CD4-positive, alpha-beta T cell treated with Interleukin-17A for 4 hours (primary cell): ENCODE results near the gene CYSLTR2.
"Not testable (repeated sequence)": the region's sequence is repeated elsewhere in the genome, so short reads cannot be mapped to it uniquely, and the experiment has no call there.

Experiments
- DNase-seq: peaks from one replicate; pipeline ENCODE4 v3.0.0-alpha.2; 2020; ENCODE audit warnings: mixed read lengths

Gene CYSLTR2

DNA sequence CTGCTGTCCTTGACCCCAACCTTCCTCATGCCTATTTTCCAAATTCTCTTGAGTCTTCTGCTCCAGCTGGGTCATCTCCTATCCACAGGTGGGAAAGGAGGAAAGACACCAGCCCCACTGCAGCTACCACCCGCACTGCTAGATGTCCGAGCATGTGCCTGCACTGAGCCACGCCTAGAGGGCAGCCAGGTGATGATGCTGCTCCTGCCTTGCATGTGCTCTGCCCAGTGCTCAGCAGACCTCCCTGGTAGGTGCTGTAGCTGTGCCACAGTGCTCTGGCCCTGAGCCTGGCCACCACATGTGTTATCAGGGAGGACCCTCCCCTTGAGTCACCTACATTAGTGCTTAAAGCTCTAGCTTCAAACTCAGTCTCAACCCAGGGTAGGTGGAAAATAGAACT, 6.9 kb upstream of the CYSLTR2 start:
- no peak for DNase-seq

DNA sequence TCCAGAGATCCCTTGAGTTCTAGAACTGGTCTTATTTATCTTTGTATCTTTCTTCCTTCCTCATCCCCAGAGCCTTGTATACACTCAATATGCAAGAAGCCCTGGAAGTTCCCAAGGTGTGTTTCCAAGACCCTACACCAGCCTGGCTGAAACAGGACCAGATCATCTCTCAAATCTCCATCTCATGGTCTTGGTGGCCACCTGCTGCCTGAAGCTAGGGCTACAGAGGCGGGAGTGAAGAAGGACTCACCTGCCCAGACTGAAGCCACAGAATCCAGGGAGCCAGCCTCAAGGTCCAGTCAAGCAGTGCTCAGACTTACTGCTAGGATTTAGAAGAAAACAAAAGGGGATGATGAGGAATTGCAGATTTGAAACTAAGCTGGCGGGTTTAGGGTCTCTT, 6.1 kb upstream of the CYSLTR2 start:
- no peak for DNase-seq

DNA sequence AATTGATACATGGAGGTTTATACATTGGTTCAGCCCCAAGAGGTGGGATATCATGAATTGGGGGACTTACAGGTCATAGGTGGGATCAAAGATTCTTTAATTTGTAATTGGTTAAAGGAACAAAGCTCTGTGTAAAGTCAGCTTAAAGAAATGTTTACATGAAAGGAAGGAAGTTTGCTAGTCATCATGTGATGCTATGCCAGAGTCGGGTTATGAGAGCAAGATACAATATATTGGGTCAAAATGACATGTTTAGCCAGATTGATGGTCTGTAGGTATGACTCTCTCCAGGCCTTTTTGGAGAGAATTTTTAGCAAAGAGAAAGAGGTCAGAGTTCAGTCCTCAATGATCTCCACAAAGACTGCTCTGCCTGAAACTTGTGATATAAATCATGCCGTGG, 5.3 kb upstream of the CYSLTR2 start:
- DNase-seq = no peak

GRCh38 chr13:48652851-48653471, 768 bp upstream of the CYSLTR2 start:
- DNase-seq = no peak

DNA sequence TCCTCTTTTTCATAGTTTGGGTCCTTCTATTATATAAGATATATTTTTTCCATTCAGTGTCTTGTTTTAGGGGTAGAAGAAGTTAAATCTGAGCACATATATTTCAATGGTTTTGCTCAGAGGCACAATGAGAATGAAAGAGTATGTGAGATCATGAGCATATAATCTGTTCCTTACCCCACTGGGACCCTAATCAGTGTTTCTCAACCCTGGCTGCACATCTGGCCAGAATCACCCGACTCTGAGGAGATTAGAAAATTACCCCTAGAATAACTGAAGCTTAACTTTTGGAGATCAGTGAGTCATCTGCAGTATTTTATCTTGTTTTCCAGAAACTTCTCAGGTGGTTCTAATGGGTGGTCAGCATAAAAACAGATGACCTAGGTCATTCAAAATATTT, 782 bp downstream of the CYSLTR2 start:
- DNase-seq = no peak

DNA sequence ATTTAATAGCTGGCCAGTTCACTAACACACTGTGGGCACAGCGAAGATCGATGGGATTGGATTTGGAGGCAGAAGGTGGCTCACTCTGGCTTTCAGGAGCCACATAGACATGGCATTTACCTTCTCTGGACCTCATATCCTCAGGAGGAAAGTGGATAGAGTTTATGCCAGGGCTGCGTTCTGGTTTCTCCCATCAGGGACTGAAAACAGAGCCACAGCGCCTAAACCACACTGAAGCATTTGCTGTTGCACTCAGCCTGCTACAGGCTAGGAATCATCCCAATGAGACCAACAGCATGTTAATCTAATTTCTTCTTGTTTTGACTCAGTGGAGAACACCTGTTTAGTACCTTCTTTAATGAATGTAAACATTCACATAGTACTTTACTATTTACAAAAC, 1.6 kb downstream of the CYSLTR2 start:
- DNase-seq = no peak

GRCh38 chr13:48656608-48657007, 2.9 kb downstream of the CYSLTR2 start:
- no peak for DNase-seq

- no peak for DNase-seq
These were observed 6.8 kb downstream of the CYSLTR2 start for GRCh38 chr13:48660361-48661076.

DNA sequence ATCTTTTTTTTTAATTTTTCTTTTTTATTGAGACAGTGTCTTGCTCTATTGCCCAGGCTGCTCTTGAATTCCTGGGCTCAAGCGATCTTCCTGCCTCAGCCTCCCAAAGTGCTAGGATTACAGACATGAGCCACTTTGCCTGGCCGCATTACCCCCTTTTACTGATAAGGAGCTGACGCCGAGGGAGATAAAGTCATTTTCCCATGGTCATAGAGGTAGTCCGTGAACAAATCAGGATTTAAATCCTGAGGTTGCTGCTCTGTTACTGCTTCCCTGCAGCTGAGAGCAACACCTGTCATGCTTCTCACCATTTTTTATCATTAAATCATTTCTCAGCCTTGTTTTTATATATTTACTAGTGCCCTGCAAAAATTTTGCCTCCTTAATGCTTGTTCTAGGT, 7.4 kb downstream of the CYSLTR2 start:
- DNase-seq = no peak

DNA sequence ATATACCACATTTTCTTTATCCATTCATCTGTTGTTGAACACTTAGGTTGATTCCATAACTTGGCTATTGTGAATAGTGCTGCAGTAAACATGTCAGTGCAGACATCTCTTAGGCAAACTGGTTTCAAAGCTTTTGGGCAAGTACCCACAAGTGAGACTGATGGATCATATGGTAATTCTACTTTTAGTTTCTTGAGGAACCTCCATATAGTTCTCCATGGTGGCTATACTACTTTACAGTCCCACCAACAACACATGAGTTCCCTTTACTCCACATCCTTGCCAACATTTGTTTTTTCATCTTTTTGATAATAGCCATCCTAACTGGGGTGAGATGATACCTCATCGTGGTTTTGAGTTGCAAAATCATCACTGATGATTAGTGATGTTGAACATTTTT, 8.5 kb downstream of the CYSLTR2 start:
- DNase-seq = no peak

- no peak for DNase-seq
These were observed 13.4 kb downstream of the CYSLTR2 start for GRCh38 chr13:48667136-48667535.

DNA sequence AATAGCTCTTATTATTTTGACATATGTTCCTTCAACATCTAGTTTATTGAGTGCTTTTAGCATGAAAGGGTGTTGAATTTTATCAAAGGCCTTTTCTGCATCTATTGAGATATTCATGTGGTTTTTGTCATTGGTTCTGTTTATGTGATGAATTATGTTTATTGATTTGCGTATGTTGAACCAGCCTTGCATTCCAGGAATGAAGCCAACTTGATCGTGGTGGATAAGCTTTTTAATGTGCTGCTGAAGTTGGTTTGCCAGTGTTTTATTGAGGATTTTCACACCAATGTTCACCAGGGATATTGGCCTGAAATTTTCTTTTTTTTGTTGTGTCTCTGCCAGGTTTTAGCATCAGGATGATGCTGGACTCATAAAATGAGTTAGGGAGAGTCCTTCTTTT, 17.7 kb downstream of the CYSLTR2 start:
- DNase-seq = not testable (repeated sequence)

DNA sequence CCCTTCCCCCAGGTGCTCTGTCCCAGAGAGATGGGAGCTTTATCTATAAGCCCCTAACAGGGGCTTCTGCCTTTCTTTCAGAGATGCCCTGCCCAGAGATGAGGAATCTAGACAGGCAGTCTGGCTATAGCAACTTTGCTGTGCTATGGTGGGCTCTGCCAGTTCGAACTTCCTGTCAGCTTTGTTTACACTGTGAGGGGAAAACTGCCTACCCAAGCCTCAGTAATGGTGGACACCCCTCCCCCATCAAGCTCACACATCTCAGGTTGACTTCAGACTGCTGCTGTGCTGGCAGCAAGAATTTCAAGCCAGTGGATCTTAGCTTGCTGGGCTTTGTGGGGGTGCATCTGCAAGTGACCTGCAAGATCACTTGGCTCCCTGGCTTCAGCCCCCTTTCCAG, 21.5 kb downstream of the CYSLTR2 start:
- no peak for DNase-seq

DNA sequence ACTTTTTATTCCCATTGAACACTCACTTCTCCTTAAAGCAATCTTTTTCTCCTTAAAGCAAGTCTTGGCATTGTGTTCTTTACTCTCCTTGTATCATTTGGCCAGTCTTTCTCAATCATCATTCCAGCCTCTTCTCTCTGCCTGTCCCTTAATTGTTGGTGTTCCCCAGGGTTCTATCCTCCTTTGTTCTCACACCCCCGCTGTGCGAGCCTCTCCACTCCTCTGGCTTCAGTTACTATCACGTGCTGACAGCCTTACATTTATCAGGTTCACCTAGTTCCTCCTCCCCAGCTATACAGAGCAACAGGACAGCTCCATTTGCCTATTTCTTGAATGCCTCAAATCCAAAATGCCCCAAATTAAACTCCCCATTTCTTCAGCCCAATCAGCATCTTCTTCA, 24.6 kb downstream of the CYSLTR2 start:
- no peak for DNase-seq

DNA sequence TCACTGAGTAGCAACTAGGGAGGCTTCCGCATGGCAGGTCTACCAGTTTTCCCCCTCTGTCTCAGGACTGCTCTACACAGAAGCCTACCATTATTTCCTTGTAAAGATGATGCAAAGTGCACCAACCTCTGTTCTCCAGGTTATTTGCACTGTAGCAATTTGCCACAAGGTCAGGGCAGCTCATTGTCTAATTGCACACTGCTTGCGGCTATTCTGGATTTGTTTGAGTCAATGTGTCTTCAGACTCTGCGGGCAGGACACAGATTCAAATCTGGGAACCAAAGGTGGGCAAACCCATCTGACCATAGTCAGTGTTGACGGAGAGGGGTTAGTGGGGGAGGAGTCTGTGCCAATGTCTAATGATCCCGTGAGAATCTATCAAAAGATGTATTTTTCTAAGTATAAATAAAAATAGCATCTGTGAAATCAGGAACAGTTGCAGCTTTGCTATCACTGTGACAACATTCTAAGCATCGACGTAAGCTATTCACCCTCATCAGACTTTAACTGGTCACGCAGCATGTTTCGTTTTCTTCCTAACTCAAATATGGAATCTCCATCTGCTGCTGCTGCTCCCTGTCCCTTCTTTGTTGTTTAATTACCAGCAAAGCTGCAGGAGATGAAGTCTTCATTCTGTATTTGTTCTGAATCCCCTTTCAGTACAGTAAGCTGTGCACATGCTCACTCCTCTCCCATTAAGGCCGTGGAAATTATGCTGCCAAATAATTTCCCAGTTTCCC, 26.4 kb downstream of the CYSLTR2 start:
- DNase-seq = no peak

- no peak for DNase-seq
These were observed 27.1 kb downstream of the CYSLTR2 start for GRCh38 chr13:48680756-48681392.

GRCh38 chr13:48681905-48682304, 28.2 kb downstream of the CYSLTR2 start:
- DNase-seq = no peak

- DNase-seq = no peak
These were observed 28.7 kb downstream of the CYSLTR2 start for GRCh38 chr13:48682436-48682835.

- no peak for DNase-seq
These were observed 33.0 kb downstream of the CYSLTR2 start for GRCh38 chr13:48686636-48687210.

DNA sequence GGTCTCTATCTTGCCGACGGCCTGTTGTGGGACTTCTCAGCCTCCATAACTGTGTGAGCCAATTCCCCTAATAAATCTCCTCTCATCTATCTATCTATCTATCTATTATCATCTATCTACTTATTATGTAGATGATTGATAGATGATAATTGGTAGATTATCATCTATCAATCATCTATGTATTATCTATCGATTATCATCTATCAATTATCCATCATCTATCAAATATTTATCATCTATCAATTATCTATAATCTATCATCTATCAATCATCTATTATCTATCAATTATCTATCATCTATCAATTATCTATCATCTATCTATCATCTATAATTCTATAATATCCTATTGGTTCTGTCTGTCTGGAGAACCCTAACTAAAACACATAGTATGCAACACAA, 33.5 kb downstream of the CYSLTR2 start:
- DNase-seq = no peak

- DNase-seq = no peak
These were observed 40.3 kb downstream of the CYSLTR2 start for GRCh38 chr13:48693998-48694397.

GRCh38 chr13:48695776-48696175, 42.0 kb downstream of the CYSLTR2 start:
- no peak for DNase-seq

GRCh38 chr13:48696676-48697075, 42.9 kb downstream of the CYSLTR2 start:
- not testable (repeated sequence) for DNase-seq
